ENCODE data around the gene KCNQ1OT1.

GRCh38 chr11:2704896-2705606 is 5.3 kb upstream of the KCNQ1OT1 start:
- TF ChIP-seq, protein P1, sequence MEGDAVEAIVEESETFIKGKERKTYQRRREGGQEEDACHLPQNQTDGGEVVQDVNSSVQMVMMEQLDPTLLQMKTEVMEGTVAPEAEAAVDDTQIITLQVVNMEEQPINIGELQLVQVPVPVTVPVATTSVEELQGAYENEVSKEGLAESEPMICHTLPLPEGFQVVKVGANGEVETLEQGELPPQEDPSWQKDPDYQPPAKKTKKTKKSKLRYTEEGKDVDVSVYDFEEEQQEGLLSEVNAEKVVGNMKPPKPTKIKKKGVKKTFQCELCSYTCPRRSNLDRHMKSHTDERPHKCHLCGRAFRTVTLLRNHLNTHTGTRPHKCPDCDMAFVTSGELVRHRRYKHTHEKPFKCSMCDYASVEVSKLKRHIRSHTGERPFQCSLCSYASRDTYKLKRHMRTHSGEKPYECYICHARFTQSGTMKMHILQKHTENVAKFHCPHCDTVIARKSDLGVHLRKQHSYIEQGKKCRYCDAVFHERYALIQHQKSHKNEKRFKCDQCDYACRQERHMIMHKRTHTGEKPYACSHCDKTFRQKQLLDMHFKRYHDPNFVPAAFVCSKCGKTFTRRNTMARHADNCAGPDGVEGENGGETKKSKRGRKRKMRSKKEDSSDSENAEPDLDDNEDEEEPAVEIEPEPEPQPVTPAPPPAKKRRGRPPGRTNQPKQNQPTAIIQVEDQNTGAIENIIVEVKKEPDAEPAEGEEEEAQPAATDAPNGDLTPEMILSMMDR (IDR thresholded peaks at IDR 0.05): no peak
- no peak for TF ChIP-seq EP300 (IDR thresholded peaks at IDR 0.05)
